B cell (primary cell): Measurements from ENCODE around the gene SLC48A1. TPM values are rescaled to one million over a fixed set of nuclear protein-coding genes. Genes with fewer than 3 reads are reported as not detected.
"Not testable (repeated sequence)": the region's sequence is repeated elsewhere in the genome, so short reads cannot be mapped to it uniquely, and the experiment has no call there.

Experiments
- ATAC-seq: fragments of 200-7000 bp; cut with Tn5 transposase; one replicate; pipeline ENCODE4 v1.10.0; 2021; ENCODE audit warnings: low read depth, mild to moderate bottlenecking, moderate number of reproducible peaks, moderate library complexity
- CTCF ChIA-PET: fragments of 350-600 bp; sonication (Branson Sonifier 250); formaldehyde crosslinking; loops from one replicate; lab custom pipeline; 2021; ENCODE audit warnings: antibody characterized with exemption, inconsistent platforms; lab: Charles Lee
- POLR2A ChIA-PET: fragments of 350-600 bp; sonication (Branson Sonifier 250); formaldehyde crosslinking; loops from one replicate; lab custom pipeline; 2021; ENCODE audit warnings: antibody characterized with exemption; lab: Charles Lee
- DNase-seq: peaks from one replicate; pipeline ENCODE4 v3.0.0; 2013
- H2AFZ ChIP-seq: 2 replicates; pipeline ENCODE4 v1.6.1; 2012; ENCODE audit warnings: mild to moderate bottlenecking, low read depth, low read length; ENCODE audit not compliant: insufficient read depth, poor library complexity, severe bottlenecking
- H3K27ac ChIP-seq, 2 donors: 1 replicate in 1 of 2; 2 replicates in 1 of 2; pipeline ENCODE4 v1.5.1; 2012 to 2013; ENCODE audit warnings: low read length in 2 of 2, mild to moderate bottlenecking in 2 of 2, moderate library complexity in 1 of 2
- H3K27me3 ChIP-seq, 4 experiments: fragments of 200-600 bp in 1 of 4; sonication (generic) in 1 of 4; replicated peaks in 1 of 4; 1 replicate in 2 of 4; 2 replicates in 2 of 4; pipeline versions ENCODE4 v1.6.1 to v1.7.0; 2013 to 2016; ENCODE audit warnings: low read length in 3 of 4, mild to moderate bottlenecking in 2 of 4, mixed read lengths in 1 of 4, moderate library complexity in 1 of 4; ENCODE audit not compliant: insufficient read depth in 4 of 4, control insufficient read depth in 3 of 4; ENCODE audit errors: control extremely low read depth in 1 of 4
- H3K36me3 ChIP-seq, 2 experiments: replicated peaks in 1 of 2; 1 replicate in 1 of 2; 2 replicates in 1 of 2; pipeline versions ENCODE4 v1.6.1 to v1.7.1; 2013; ENCODE audit warnings: low read length in 1 of 2; ENCODE audit not compliant: insufficient read depth in 2 of 2, control insufficient read depth in 1 of 2; ENCODE audit errors: control extremely low read depth in 1 of 2, extremely low read depth in 1 of 2
- H3K4me1 ChIP-seq, 2 donors: fragments of 200-600 bp in 1 of 2; sonication (generic) in 1 of 2; 1 replicate in 1 of 2; 2 replicates in 1 of 2; pipeline versions ENCODE4 v1.5.1 to v1.6.1; 2013 to 2017; ENCODE audit warnings: low read length in 2 of 2; ENCODE audit not compliant: control insufficient read depth in 2 of 2, insufficient read depth in 2 of 2
- H3K4me2 ChIP-seq: replicated peaks from 2 replicates; pipeline ENCODE3; 2012; ENCODE audit warnings: mild to moderate bottlenecking, low read depth, low read length; ENCODE audit not compliant: poor library complexity, severe bottlenecking
- H3K4me3 ChIP-seq, 5 experiments: fragments of 200-600 bp in 1 of 5; sonication (generic) in 1 of 5; 1 replicate in 3 of 5; 2 replicates in 2 of 5; pipeline versions ENCODE4 v1.5.1 to v1.7.0; 2011 to 2016; ENCODE audit warnings: low read length in 4 of 5, mild to moderate bottlenecking in 4 of 5, low read depth in 2 of 5, control low read depth in 1 of 5, moderate library complexity in 1 of 5; ENCODE audit not compliant: insufficient read depth in 1 of 5; ENCODE audit errors: control extremely low read depth in 1 of 5, extremely low read depth in 1 of 5
- H3K79me2 ChIP-seq: fragments of 200-600 bp; sonication (generic); one replicate; pipeline ENCODE4 v1.6.0; 2016; ENCODE audit warnings: low read length; ENCODE audit not compliant: control insufficient read depth, insufficient read depth
- H3K9ac ChIP-seq: fragments of 200-600 bp; sonication (generic); 2 replicates; pipeline ENCODE4 v1.6.1; 2017; ENCODE audit warnings: mild to moderate bottlenecking, low read length, moderate library complexity
- H3K9me3 ChIP-seq, 3 donors: one replicate each; pipeline versions ENCODE4 v1.6.1 to v1.7.1; 2013; ENCODE audit warnings: low read length in 2 of 3; ENCODE audit not compliant: control insufficient read depth in 2 of 3, insufficient read depth in 1 of 3; ENCODE audit errors: control extremely low read depth in 1 of 3
- H4K20me1 ChIP-seq: 2 replicates; pipeline ENCODE4 v1.6.0; 2012; ENCODE audit warnings: mild to moderate bottlenecking, low read length; ENCODE audit not compliant: insufficient read depth, control insufficient read depth, poor library complexity, severe bottlenecking
- H3K27ac Mint-ChIP-seq: one replicate; pipeline ENCODE4 v1.8.0; 2021; ENCODE audit warnings: mixed read lengths
- H3K27me3 Mint-ChIP-seq: one replicate; pipeline ENCODE4 v1.8.0; 2021; ENCODE audit warnings: mixed read lengths
- H3K4me1 Mint-ChIP-seq: one replicate; pipeline ENCODE4 v1.8.0; 2021; ENCODE audit warnings: mixed read lengths
- H3K4me3 Mint-ChIP-seq: one replicate; pipeline ENCODE4 v1.8.0; 2021; ENCODE audit warnings: mixed read lengths
- H3K9me3 Mint-ChIP-seq: one replicate; pipeline ENCODE4 v1.8.0; 2022; ENCODE audit warnings: mixed read lengths; ENCODE audit not compliant: insufficient read depth
- CTCF ChIP-seq: fragments of 200-600 bp; IDR thresholded peaks from one replicate; pipeline ENCODE4 v1.8.0; 2022; ENCODE audit warnings: antibody characterized with exemption, mild to moderate bottlenecking
- EZH2 ChIP-seq: IDR thresholded peaks from 2 replicates; pipeline ENCODE4 v1.6.1; 2012; ENCODE audit warnings: borderline replicate concordance, low read depth, mild to moderate bottlenecking, moderate library complexity, low read length; ENCODE audit not compliant: insufficient read depth, poor library complexity, severe bottlenecking
- WGBS: methylation state at CpG from one replicate; pipeline ENCODE4 v1.1.5; 2013; ENCODE audit warnings: missing lambda C conversion rate; ENCODE audit not compliant: insufficient coverage; 5-methylcytosine and 5-hydroxymethylcytosine counted together
- intact Hi-C: fragments of 100-400 bp; cut with micrococcal nuclease; formaldehyde crosslinking; loops from one replicate; pipeline ENCODE4 v1.10.0; 2022
- polyA plus RNA-seq: library from polyadenylated mRNA; depleted of rRNA; stranded (reverse); fragments of >200 nt; gene quantifications from 2 replicates; pipeline ENCODE4 v1.2.3, GENCODE V29; 2012
- total RNA-seq, 2 donors: library from RNA; stranded (reverse); fragments of 120-200 nt in 1 of 2; gene quantifications; 1 replicate in 1 of 2; 2 replicates in 1 of 2; pipeline versions ENCODE4 v1.2.3 to v1.2.4, GENCODE V29; 2013 to 2022

Gene SLC48A1
- total and polyA plus RNA-seq, 2 donors (not counting 1 experiment from before 2014, with no cell fraction given): 8.0 to 20.0 TPM

- WGBS: 2% methylated on average over 5 of the region's 9 CpGs
- Histone ChIP-seq H3K36me3 (no peaks in the 10 kb centered on the region), H3K9ac (peak overlapping the region; percentile 69), H2AFZ (peak overlapping the region; percentile 40), H3K27ac (peak overlapping the region; percentile 96 to 98), H3K79me2 (peaks cover 96% of the 10 kb centered on the region), H3K9me3 (no peaks in the 10 kb centered on the region), H4K20me1 (no peaks in the 10 kb centered on the region), H3K27me3 (no peaks in the 10 kb centered on the region), H3K4me3 (peak overlapping the region; percentile 45 to 68 (median 57)), H3K4me1 (peaks cover 91 to 97% of the 10 kb centered on the region in 2 donors), H3K4me2 (peak overlapping the region; percentile 87)
- CTCF ChIA-PET: interaction anchor here (0.6 to 38.8 kb wide), 16 partner anchors 9 to 370 kb away, joined by 3 to 1203 read pairs (median 4); partner anchors contain the start of genes CCDC184 and SLC48A1
- no peak for TF ChIP-seq EZH2
- DNase-seq (peak; percentile 64), ATAC-seq (peak; percentile 12)
- Mint-ChIP-seq H3K9me3 (no peaks in the 10 kb centered on the region), H3K4me3 (peak overlapping the region; percentile 85), H3K4me1 (peaks cover 94% of the 10 kb centered on the region), H3K27ac (peak overlapping the region; percentile 96), H3K27me3 (no peaks in the 10 kb centered on the region)
- intact Hi-C loops: loop anchor here (1.0 to 5.0 kb wide), 5 partner anchors 19 to 1826 kb away; partner anchors contain the start of gene SLC38A2
- POLR2A ChIA-PET: interaction anchor here (0.9 to 17.3 kb wide), 8 partner anchors 9 to 59 kb away, joined by 3 to 264 read pairs (median 4); no protein-coding TSS in a partner anchor
Measured at GRCh38 chr12:47813511-47814196, 40.6 kb downstream of the SLC48A1 start.

DNA sequence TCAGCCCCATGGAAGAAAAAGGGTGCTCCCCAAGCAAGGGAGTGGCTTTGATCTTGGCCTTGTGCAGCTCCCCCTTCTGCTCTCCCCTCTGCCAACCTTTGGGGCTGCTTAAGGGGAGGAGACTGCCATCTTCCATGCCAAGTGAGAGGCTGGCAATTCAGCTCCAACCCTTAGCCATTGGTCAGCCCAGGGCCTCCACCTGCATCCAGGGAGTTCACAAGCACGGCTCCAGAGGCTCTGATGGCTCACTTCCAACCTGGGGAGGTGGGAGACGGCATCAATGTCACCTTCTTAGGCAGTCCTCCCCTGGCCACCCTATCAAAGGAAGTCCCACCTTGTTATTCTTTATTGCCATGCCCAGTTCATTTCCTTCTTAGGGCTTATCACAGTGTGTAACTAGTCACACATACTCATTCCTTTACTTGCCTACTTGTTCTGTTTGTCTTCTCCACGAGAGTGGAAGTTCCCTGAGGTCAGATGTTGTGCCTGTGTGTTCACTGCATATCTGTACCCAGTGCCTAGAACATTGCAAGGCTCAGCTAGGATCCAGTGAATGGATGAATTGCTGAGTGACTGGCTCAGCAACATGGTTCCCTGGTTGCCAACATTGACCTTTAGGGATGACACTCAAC lies 41.6 kb downstream of the SLC48A1 start:
- H3K27me3 Mint-ChIP-seq: no peaks in the 10 kb centered on the region
- H3K27ac ChIP-seq: peak overlapping the region; percentile 96 to 98
- no peaks in the 10 kb centered on the region for H3K36me3 ChIP-seq
- no peak overlapping the region for H2AFZ ChIP-seq
- peaks cover 94% of the 10 kb centered on the region for H3K79me2 ChIP-seq
- H3K9me3 ChIP-seq: no peaks in the 10 kb centered on the region
- peak overlapping the region; percentile 87 for H3K4me2 ChIP-seq
- peak overlapping the region; percentile 51 for H3K4me3 Mint-ChIP-seq
- POLR2A ChIA-PET: interaction anchor here (17.3 kb wide), 1 partner anchor 21 kb away, joined by 264 read pairs; no protein-coding TSS in a partner anchor
- H3K9me3 Mint-ChIP-seq: no peaks in the 10 kb centered on the region
- peaks cover 91% of the 10 kb centered on the region for H3K4me1 Mint-ChIP-seq
- no peak for TF ChIP-seq EZH2
- TF ChIP-seq CTCF: no peak
- WGBS: 74% methylated on average over 2 of the region's 3 CpGs
- no peaks in the 10 kb centered on the region for H4K20me1 ChIP-seq
- peaks cover 82 to 91% of the 10 kb centered on the region in 2 donors for H3K4me1 ChIP-seq
- no peak overlapping the region for H3K4me3 ChIP-seq
- ATAC-seq: no peak
- CTCF ChIA-PET: interaction anchor here (1.0 to 38.8 kb wide), 6 partner anchors 10 to 74 kb away, joined by 3 to 1203 read pairs (median 21); no protein-coding TSS in a partner anchor
- H3K27ac Mint-ChIP-seq: peak overlapping the region; percentile 96
- peak overlapping the region; percentile 69 for H3K9ac ChIP-seq
- no peak for DNase-seq
- intact Hi-C loops: loop anchor here (5.0 kb wide), 3 partner anchors 293 to 1827 kb away; partner anchors contain the start of gene SENP1
- H3K27me3 ChIP-seq: no peaks in the 10 kb centered on the region

GRCh38 chr12:47815447-47815846 lies 42.4 kb downstream of the SLC48A1 start:
- peak overlapping the region; percentile 87 for H3K4me2 ChIP-seq
- 100% methylated on average over 2 of the region's 5 CpGs for WGBS
- ChIA-PET POLR2A (interaction anchor here (17.3 kb wide), 1 partner anchor 20 kb away, joined by 264 read pairs; no protein-coding TSS in a partner anchor), CTCF (interaction anchor here (7.8 to 38.8 kb wide), 2 partner anchors 15 to 19 kb away, joined by 76 to 1203 read pairs; no protein-coding TSS in a partner anchor)
- not testable (repeated sequence) for H3K27me3 ChIP-seq, H3K9me3 Mint-ChIP-seq, H3K27me3 Mint-ChIP-seq, H4K20me1 ChIP-seq, H3K4me3 ChIP-seq, H3K9me3 ChIP-seq, H2AFZ ChIP-seq, ATAC-seq, H3K36me3 ChIP-seq, H3K9ac ChIP-seq, DNase-seq
- peak overlapping the region; percentile 13 for H3K4me3 Mint-ChIP-seq
- H3K4me1 ChIP-seq: peaks cover 78 to 87% of the 10 kb centered on the region in 2 donors
- peaks cover 91% of the 10 kb centered on the region for H3K79me2 ChIP-seq
- intact Hi-C loops: loop anchor here (5.0 kb wide), 1 partner anchor 292 kb away; the partner anchor contains the start of gene SENP1
- peak overlapping the region; percentile 96 to 98 for H3K27ac ChIP-seq
- H3K4me1 Mint-ChIP-seq: peaks cover 87% of the 10 kb centered on the region
- H3K27ac Mint-ChIP-seq: peak overlapping the region; percentile 96
